GM21447 (cell line): ENCODE results near the gene CETP.
"Not testable (repeated sequence)": the region's sequence is repeated elsewhere in the genome, so short reads cannot be mapped to it uniquely, and the experiment has no call there.

Experiments
- ATAC-seq: cut with Tn5 transposase; IDR thresholded peaks from one replicate; pipeline ENCODE4 v1.9.1; 2021; ENCODE audit not compliant: unreplicated experiment

CETP gene

GRCh38 chr16:56995136-56995805 lies 33.5 kb downstream of the CETP start:
- ATAC-seq: no peak

GRCh38 chr16:56997264-56997663 lies 35.5 kb downstream of the CETP start:
- no peak for ATAC-seq

DNA sequence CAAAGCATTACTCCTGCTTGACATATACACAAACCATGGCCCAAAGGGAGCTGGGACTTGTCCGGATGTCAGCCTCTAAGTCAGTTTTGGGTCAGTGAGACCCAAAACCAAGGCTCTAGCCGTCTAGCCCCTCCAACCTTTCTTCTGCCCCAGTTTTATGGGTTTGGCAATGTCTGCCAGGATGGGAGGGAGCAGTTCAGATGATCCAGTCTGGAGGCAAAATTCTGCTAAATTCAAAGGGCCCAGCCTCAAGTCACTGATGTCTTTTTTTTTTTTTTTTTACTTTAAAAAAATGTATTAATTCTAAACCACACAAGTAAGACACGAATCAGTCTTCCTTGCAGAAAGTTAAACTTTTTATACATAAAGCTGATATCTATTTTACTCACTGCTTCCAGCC lies 36.2 kb downstream of the CETP start:
- ATAC-seq: no peak

DNA sequence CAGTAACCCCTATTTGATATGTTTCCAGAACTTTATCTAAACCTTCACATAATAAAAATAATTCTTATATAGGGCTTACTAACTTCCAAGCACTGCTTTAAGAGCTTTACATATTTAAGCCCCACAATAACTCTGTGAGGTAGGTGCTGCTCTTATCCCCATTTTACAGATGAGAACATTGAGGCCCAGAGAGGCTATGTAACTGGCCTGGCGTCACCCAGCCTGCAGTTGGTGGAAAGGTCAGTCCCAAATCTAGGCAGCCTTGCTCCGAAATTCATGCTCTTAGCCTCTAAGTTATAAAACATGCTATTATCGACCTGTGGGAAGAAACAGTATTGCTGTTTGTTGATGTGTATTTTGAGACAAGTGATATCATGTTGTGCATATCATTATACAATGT lies 36.6 kb downstream of the CETP start:
- ATAC-seq: no peak

- ATAC-seq: no peak
These were observed 37.1 kb downstream of the CETP start for GRCh38 chr16:56998861-56999260.

DNA sequence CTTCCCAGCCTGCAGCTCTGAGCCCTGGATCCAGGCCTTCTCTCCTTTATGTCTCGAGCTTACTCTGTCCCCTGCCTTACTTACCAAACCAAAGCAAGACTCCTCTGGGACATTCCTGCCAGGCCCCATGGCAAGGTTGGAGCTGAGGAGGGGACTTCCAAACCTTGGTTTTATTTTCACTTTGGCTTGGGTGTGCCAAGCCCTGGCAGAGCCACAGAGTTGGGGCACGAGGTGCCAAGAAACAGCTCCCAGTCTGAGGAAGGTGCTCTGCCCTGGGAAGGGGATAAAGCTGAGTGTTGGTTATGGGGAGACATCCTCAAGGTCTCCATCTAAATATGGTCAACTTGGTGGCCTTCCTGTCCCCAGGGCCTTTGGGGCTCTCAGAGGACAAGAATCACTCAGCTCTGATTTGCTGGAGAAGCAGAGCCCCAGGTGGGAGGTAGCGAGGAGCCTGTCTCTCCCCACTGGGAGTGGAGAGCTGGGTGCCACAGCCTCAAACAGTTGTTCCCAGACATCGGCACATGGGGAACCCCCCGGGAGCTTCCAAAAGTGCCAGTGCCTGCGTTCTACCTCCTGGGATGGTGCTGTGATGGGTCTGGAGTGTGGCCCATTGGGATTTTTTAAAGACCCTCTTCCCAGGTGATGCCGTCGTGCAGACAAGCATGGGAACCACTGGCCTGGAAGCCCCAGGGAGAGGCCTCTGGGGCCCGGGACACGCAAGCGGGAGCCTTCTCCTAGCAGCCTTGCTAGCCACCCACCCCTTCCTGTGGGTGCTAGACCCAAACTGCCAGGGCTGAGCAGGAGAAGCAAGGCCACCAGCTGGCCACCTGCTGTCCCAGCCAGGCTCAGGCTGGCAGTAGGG lies 37.9 kb downstream of the CETP start:
- ATAC-seq: peak; percentile 13

DNA sequence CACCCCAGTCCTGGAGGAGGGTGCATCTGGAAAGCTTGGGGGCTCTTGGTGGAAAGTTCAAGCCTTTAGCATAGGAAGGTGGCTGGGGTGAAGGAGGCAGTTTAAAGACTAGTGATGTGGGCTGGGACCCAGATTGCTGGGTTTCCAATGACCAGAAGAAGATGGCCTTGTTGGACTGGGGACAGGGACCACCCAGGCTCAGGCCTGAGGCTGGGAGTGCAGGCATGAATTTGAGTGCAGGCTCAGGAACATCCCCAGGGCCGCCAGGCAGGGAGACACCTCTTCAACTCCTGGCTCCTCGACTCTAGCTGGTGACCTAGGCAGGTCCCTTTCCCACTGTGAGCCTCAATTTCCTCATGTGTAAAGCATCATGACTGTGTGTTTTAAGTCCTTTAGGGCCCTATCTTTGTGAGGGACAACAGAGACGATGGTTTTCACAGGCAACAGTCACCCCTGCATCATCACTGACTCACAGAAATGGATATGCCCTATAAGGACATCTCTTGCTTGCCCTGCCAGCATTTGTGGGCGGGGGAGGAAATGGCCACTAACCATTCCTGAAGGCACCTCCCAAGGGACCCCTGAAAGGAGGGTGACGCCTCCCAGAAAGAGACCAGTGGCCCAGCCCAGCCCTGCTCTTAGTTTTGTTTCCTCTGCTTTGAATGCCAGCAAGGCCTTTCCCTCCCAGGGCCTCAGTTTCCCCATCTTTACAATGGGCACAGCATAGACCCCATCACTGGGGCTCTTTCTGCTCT lies 38.7 kb downstream of the CETP start:
- ATAC-seq: peak; percentile 38

- no peak for ATAC-seq
These were observed 39.4 kb downstream of the CETP start for GRCh38 chr16:57001026-57001679.

- no peak for ATAC-seq
These were observed 42.0 kb downstream of the CETP start for GRCh38 chr16:57003439-57004386.

GRCh38 chr16:57004387-57005250 lies 42.9 kb downstream of the CETP start:
- ATAC-seq: peak; percentile 37

DNA sequence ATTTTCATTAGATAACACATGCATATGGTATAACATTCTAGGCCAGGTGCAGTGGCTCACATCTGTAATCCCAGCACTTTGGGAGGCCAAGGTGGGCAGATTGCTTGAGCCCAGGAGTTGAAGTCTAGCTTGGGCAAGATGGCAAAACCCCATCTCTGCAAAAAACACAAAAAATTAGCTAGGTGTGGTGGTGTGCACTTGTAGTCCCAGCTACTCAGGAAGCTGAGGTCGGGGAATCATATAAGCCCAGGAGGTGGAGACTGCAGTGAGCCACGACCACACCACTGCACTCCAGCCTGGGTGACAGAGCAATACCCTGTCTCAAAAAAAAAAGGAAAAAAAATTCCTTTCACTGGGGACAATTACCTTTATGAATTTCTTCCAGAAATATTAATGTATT lies 43.8 kb downstream of the CETP start:
- ATAC-seq: not testable (repeated sequence)

- ATAC-seq: no peak
These were observed 45.3 kb downstream of the CETP start for GRCh38 chr16:57007050-57007449.

- no peak for ATAC-seq
These were observed 45.8 kb downstream of the CETP start for GRCh38 chr16:57007530-57007929.

DNA sequence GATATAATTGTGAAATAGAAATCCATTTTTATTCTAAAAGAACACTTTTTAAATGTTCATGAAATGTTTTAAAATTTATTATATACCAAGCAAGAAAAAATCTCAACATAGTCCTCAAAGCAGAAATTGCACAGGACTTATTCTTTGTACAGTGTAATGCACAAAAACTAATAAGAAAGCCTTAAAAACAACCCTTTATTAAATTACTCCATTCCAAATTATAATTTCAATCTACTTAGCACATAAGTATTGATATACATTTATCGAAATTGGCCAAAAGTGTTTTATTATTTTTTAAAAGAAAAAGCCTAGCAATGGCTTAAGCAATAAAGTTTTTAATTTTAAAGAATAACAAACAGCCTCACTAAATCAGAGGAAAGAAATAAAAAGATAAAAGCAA lies 46.7 kb downstream of the CETP start:
- no peak for ATAC-seq

DNA sequence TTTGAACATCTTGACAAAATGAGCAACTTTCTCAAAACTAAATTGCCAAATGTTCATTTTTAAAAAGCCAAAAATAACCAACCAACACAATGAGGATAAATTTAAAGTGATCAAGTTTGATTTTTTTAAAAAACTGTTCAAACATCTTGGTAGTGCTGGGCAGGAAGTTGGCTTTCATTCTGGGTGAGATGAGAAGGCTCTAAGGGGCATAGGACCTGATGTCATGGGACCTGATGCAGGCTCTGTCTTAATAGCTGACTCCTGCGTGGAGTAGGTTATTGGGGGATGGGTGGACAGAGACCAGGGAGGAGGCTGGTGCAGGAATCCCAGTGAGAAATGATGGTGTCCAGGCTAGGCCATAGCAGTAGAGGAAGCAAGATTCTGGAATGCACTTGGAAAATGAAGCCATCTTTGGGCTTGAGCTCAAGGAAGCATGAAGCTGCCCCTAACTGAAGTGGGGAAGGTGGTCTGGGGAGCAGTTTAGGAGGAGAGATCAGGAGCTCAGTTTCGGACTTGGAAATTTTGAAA lies 48.0 kb downstream of the CETP start:
- no peak for ATAC-seq

DNA sequence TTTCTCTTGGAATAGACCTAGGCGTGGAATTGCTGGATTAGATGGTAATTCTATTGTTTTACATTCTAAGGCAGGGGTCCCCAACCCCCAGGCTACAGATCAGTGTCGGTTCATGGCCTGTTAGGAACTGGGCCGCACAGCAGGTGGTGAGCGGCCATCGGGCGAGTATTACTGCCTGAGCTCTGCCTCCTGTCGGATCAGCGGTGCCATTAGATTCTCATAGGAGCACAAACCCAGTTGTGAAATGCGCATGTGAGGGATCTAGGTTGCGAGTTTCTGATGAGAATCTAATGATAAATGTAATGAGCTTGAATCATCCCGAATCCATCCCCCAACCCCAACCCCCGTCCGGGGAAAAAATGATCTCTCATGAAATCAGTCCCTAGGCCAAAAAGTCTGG lies 50.6 kb downstream of the CETP start:
- ATAC-seq: no peak

- no peak for ATAC-seq
These were observed 51.5 kb downstream of the CETP start for GRCh38 chr16:57013229-57013628.

- ATAC-seq: no peak
These were observed 52.2 kb downstream of the CETP start for GRCh38 chr16:57013902-57014301.

GRCh38 chr16:57016301-57016700 lies 54.6 kb downstream of the CETP start:
- ATAC-seq: no peak
